ENCODE data around the gene YIPF1.
"Not testable (repeated sequence)": the region's sequence is repeated elsewhere in the genome, so short reads cannot be mapped to it uniquely, and the experiment has no call there.

YIPF1 gene

DNA sequence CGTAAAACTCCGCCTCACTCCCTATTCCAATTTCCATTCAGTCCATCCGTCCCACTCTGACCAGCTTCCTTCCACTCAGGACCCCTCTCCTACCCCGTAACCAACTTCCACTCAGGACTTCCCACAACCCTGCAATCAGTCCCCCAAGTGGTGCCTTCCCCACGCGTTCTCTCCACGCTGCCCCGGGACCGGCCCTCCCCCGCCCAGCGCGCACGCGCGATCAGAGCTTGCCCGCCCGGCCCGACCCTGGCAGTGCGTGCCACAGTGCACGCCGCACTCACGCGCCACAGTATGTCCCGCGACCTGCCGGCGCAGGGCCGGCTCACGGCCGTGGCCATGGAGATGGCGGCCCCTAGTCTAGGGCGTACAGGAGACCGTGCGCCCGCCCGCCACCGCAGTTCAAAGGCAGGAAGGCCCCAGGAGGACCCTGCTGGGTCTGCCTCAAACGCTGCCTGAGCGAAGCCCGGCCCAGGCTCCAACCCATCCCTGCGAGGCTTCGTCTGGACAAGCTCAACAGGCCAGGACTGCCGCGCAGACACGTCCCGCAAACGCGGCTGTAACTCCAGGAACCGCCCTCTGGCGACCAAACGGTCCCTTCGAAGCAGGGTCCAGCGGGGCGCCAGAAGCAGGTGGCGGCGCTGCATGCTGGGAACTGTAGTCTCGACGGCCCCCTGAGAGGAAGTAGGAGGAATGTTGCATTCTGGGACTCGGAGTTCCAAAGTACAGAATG is 51.5 kb downstream of the YIPF1 start, which contains the start of gene NDC1:
Gene NDC1, minus strand, starts transcription at position 373 of the 730 bp plus-strand sequence. Its CDS starts 35 bp downstream, at position 338.
- peaks cover 13% of the 10 kb centered on the region for H3K9me3 Mint-ChIP-seq
- peaks cover 21% of the 10 kb centered on the region for H3K4me1 Mint-ChIP-seq (ENCODE audit: low read depth)
- peak within 1 kb of the TSS; percentile 100 for H3K4me3 Mint-ChIP-seq
- H3K27ac Mint-ChIP-seq, result peak within 1 kb of the TSS; percentile 96
- no peaks in the 10 kb centered on the region for H3K27me3 Mint-ChIP-seq (ENCODE audit: low read depth)
- peaks cover 5% of the 10 kb centered on the region for H3K36me3 Mint-ChIP-seq (ENCODE audit: low read depth)

DNA sequence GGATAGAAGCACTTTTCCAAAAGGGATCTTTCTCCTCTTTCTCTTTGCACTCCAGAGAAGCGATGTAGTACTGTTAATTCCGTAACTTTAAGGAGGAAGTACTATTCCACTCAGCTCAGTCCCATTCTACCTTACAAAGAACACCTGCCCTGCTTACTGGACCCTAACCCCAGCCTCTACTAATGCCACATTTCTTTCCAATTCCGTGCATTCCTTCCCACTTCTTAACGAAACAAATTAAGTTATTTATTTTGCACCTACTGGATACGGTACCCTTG is 52.0 kb downstream of the YIPF1 start:
- Mint-ChIP-seq H3K9me3 (peaks cover 11% of the 10 kb centered on the region), H3K4me1 (ENCODE audit: low read depth) (peaks cover 21% of the 10 kb centered on the region)

DNA sequence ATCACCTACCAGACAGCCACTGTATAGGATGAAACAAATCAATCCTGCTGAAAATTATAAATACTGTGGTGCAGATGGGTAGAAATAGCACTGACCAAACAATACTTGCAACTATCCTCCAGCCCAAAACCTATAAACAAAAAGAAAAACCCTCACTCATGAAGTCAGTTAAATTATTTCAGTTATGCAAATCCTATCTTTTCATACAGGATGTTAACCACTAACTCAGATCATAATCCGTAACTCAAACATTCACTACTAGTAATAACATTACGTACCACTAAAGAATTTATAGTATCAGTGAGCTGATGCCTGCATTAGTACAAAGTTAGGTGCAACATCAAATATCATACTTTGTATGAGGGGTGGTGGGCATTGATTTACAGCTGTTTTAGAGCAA is 54.1 kb downstream of the YIPF1 start:
- Mint-ChIP-seq H3K4me3 (no peak overlapping the region), H3K36me3 (ENCODE audit: low read depth) (peaks cover 8% of the 10 kb centered on the region), H3K27me3 (ENCODE audit: low read depth) (no peaks in the 10 kb centered on the region), H3K27ac (no peak overlapping the region), H3K9me3 (no peaks in the 10 kb centered on the region), H3K4me1 (ENCODE audit: low read depth) (peaks cover 23% of the 10 kb centered on the region)

More for the DNA sequence above, 52.0 kb downstream of the YIPF1 start:
- Mint-ChIP-seq H3K27ac (peak overlapping the region; percentile 96), H3K4me3 (peak overlapping the region; percentile 100), H3K36me3 (ENCODE audit: low read depth) (peaks cover 5% of the 10 kb centered on the region), H3K27me3 (ENCODE audit: low read depth) (no peaks in the 10 kb centered on the region)

DNA sequence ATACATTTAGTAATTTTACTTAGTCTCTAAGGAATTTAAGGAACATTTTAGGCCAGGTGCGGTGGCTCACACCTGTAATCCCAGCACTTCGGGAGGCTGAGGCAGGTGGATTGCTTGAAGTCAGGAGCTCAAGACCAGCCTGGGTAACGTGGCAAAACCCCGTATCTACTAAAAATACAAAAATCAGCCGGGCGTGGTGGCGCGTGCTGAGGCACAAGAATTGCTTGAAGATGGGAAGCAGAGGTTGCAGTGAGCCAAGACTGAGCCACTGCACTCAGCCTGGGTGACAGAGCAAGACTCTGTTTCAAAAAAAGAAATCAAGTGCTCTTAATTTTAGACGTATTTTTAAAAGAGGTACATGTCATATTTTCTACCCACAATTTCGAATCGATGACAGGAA is 54.8 kb downstream of the YIPF1 start:
- Mint-ChIP-seq H3K9me3 (no peaks in the 10 kb centered on the region), H3K4me1 (ENCODE audit: low read depth) (peaks cover 23% of the 10 kb centered on the region), H3K27me3 (ENCODE audit: low read depth) (no peaks in the 10 kb centered on the region)

DNA sequence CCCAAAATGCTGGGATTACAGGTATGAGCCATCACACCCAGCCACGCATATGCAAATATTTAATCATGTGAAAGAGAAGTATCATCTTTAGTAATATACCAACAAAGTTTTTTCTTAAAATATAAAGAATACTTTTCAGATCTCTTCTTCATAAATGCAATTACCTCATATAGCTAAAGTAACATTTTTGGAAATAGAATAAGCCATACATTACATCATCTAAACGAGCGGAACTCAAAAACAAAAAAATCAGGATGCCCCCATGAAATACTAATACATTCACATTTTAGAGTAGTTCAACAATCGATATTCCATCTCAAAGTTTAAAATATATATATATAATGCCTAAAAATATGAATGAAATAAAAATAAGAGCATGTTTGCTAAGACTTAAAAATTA is 56.2 kb downstream of the YIPF1 start:
- H3K27me3 Mint-ChIP-seq (ENCODE audit: low read depth), result no peaks in the 10 kb centered on the region
- no peaks in the 10 kb centered on the region for H3K9me3 Mint-ChIP-seq
- H3K27ac Mint-ChIP-seq, result no peak overlapping the region
- H3K4me3 Mint-ChIP-seq, result no peak overlapping the region
- peaks cover 14% of the 10 kb centered on the region for H3K4me1 Mint-ChIP-seq (ENCODE audit: low read depth)
- H3K36me3 Mint-ChIP-seq (ENCODE audit: low read depth), result peaks cover 8% of the 10 kb centered on the region

More for the DNA sequence above, 54.8 kb downstream of the YIPF1 start:
- H3K27ac Mint-ChIP-seq, result no peak overlapping the region
- no peak overlapping the region for H3K4me3 Mint-ChIP-seq
- H3K36me3 Mint-ChIP-seq (ENCODE audit: low read depth), result peaks cover 8% of the 10 kb centered on the region

DNA sequence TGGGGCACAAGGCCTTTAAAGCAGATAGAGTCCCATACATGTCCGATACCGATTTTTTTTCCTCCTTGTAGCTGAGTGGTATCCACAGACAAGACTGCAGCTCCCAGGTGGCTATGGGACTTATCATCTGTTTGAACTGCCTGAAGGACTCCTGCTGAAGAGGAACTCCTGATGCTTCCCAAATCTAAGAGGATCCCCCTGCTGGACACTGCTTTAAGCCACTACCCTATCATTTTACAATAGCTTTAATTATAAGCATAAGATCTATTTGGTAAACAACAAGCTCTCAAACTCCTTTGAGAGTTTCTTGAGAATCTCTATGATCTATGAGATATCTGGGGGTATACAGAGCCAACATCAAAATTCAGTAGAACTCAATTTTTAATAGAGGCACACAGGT is 63.2 kb downstream of the YIPF1 start:
- Mint-ChIP-seq H3K4me1 (ENCODE audit: low read depth) (peaks cover 3% of the 10 kb centered on the region), H3K9me3 (no peaks in the 10 kb centered on the region), H3K36me3 (ENCODE audit: low read depth) (peaks cover 8% of the 10 kb centered on the region), H3K27me3 (ENCODE audit: low read depth) (no peaks in the 10 kb centered on the region), H3K4me3 (no peak overlapping the region), H3K27ac (no peak overlapping the region)

DNA sequence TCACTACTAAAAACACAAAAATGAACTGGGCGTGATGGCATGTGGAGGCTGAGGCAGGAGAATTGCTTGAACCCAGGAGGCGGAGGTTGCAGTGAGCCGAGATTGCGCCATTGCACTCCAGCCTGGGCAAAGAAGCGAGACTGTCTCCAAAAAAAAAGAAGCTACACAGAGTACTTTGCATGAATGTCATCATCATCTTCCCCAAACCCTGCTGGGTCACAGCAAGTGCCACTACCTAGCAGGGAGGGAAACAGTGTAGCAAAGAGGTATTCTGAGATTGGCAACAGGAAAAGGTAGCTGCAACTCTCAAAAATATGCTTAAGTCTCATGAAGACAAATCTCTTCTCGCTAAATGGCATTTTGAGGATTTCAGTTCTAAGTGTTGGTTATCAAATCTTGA is 64.3 kb downstream of the YIPF1 start:
- peaks cover 3% of the 10 kb centered on the region for H3K4me1 Mint-ChIP-seq (ENCODE audit: low read depth)
- H3K36me3 Mint-ChIP-seq (ENCODE audit: low read depth), result peaks cover 8% of the 10 kb centered on the region
- no peak overlapping the region for H3K27ac Mint-ChIP-seq
- H3K9me3 Mint-ChIP-seq, result no peaks in the 10 kb centered on the region
- H3K27me3 Mint-ChIP-seq (ENCODE audit: low read depth), result no peaks in the 10 kb centered on the region
- no peak overlapping the region for H3K4me3 Mint-ChIP-seq

DNA sequence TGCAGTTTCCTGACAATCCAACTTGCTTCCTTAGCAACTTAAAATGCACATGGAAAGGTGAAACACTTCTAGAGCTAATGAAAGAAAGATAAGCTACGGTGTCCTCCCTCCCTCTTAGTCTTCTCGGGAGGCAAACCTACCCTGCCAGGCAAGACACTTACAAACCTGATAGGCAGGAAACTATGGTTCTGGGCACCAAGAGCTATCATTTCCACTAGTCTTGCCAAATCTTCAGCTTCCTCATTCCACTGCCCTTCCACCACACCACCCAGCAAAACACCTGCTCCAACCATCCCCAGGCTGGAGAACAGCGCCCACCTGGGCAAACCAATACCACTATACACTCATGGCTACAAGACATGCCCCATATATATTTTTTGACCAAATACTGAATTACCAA is 66.7 kb downstream of the YIPF1 start:
- Mint-ChIP-seq H3K27ac (no peak overlapping the region), H3K4me1 (ENCODE audit: low read depth) (peaks cover 6% of the 10 kb centered on the region), H3K4me3 (no peak overlapping the region), H3K9me3 (no peaks in the 10 kb centered on the region), H3K36me3 (ENCODE audit: low read depth) (peaks cover 23% of the 10 kb centered on the region), H3K27me3 (ENCODE audit: low read depth) (no peaks in the 10 kb centered on the region)

DNA sequence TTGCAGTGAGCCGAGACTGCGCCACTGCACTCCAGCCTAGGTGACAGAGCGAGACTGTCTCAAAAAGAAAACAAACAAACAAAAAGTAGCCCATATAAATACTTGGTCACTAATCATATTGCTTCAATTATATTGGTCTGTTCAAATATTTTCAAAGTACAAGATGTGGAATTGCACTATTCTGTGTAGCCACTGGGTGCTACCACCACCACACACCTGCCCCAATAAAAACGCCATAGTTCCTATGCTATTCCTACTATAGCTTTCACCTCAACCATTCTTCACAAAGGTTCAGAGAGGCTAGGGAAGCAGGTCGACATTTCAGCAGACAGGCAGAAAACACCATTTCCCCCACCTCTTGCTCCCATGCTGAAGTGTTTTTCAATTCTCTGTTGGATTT is 68.2 kb downstream of the YIPF1 start:
- no peak overlapping the region for H3K27ac Mint-ChIP-seq
- no peaks in the 10 kb centered on the region for H3K9me3 Mint-ChIP-seq
- peaks cover 32% of the 10 kb centered on the region for H3K36me3 Mint-ChIP-seq (ENCODE audit: low read depth)
- H3K27me3 Mint-ChIP-seq (ENCODE audit: low read depth), result no peaks in the 10 kb centered on the region
- H3K4me3 Mint-ChIP-seq, result no peak overlapping the region
- peaks cover 6% of the 10 kb centered on the region for H3K4me1 Mint-ChIP-seq (ENCODE audit: low read depth)

DNA sequence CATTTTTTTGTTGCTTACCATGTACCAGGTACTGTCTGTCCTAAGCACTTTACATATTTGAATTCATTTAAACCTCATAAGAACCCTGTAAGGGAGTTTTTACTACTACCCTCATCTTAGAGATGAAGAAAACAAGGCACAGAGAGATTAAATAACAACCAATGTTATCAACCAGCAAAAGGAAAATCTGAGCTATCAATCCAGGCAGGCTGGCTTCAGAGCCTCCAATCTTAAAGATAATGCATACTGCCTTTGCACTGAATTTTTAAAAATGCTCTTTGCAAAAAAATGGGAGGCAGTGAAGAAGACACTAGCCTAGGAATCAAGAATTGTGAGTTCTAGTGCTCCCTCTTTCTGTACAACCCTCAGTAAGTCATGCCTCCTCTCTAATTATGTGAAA is 70.2 kb downstream of the YIPF1 start:
- Mint-ChIP-seq H3K27ac (no peak overlapping the region), H3K36me3 (ENCODE audit: low read depth) (peaks cover 45% of the 10 kb centered on the region), H3K4me3 (no peak overlapping the region), H3K27me3 (ENCODE audit: low read depth) (no peaks in the 10 kb centered on the region), H3K4me1 (ENCODE audit: low read depth) (peaks cover 12% of the 10 kb centered on the region), H3K9me3 (no peaks in the 10 kb centered on the region)

DNA sequence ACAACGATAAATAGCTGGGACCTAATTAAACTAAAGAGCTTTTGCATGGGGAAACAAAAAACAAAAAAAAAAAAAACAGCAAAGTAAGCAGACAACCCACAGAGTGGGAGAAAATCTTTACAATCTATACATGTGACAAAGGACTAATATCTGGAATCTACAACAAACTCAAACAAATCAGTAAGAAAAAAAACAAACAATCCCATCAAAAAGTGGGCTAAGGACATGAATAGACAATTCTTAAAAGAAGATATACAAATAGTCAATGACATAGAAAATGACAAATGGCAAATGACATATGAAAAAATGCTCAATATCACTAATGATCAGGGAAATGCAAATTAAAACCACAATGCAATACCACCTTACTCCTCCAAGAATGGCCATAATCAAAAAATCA is 73.0 kb downstream of the YIPF1 start:
- H3K27me3 Mint-ChIP-seq (ENCODE audit: low read depth); H3K27ac Mint-ChIP-seq; H3K9me3 Mint-ChIP-seq; H3K4me3 Mint-ChIP-seq: not testable (repeated sequence)
- peaks cover 63% of the 10 kb centered on the region for H3K36me3 Mint-ChIP-seq (ENCODE audit: low read depth)
- H3K4me1 Mint-ChIP-seq (ENCODE audit: low read depth), result peaks cover 13% of the 10 kb centered on the region

DNA sequence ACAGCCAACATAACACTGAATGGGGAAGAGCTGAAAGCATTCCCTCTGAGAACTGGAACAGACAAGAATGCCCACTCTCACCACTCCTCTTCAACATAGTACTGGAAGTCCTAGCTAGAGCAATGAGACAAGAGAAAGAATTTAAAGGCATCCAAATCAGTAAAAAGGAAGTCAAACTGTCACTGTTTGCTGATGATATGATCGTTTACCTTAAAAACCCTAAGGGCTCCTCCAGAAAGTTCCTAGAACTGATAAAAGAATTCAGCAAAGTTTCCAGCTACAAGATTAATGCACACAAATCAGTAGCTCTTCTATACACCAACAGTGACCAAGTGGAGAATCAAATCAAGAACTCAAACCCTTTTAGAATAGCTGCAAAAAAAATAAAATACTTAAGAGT is 74.1 kb downstream of the YIPF1 start:
- H3K9me3 Mint-ChIP-seq; H3K27ac Mint-ChIP-seq; H3K27me3 Mint-ChIP-seq (ENCODE audit: low read depth); H3K4me3 Mint-ChIP-seq: not testable (repeated sequence)
- Mint-ChIP-seq H3K4me1 (ENCODE audit: low read depth) (peaks cover 13% of the 10 kb centered on the region), H3K36me3 (ENCODE audit: low read depth) (peaks cover 69% of the 10 kb centered on the region)

DNA sequence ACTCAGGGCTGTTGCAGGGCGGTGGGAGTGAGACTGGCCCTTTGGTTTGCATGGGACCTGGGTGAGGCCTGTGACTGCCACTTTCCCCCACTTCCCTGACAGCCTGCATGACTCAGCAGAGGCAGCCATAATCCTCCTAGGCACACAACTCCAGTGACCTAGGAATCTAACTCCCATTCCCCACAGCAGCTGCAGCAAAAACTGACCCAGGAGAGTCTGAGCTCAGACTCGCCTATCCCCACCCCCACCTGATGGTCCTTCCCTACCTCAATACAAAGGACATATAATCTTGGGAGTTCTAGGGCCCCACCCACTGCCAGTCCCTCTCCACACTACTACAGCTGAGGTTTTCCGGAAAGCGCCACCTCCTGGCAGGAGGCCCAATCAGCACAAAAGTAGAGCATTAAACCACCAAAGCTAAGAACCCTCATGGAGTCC is 78.2 kb downstream of the YIPF1 start:
- H3K36me3 Mint-ChIP-seq (ENCODE audit: low read depth), result peaks cover 52% of the 10 kb centered on the region
- no peaks in the 10 kb centered on the region for H3K9me3 Mint-ChIP-seq
- H3K27me3 Mint-ChIP-seq (ENCODE audit: low read depth), result no peaks in the 10 kb centered on the region
- no peak overlapping the region for H3K27ac Mint-ChIP-seq
- H3K4me1 Mint-ChIP-seq (ENCODE audit: low read depth), result peaks cover 13% of the 10 kb centered on the region
- H3K4me3 Mint-ChIP-seq, result no peak overlapping the region

DNA sequence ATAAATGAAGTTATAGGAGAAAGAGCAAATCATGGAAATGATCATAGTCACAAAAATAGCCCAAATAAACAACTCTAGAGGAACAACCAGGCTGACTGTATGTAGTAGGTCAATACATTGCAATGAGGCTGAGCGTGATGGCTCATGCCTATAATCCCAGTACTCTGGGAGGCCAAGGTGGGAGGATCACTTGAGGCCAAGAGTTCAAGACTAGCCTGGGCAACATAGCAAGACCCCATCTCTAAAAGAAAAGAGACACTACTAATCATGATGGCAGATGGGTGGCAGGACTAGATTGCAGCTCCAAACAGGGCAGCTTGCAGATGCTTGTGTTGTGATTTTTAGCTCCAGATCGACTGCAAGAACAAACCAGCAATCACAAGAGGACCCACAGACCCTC is 79.1 kb downstream of the YIPF1 start:
- Mint-ChIP-seq H3K9me3 (no peaks in the 10 kb centered on the region), H3K27me3 (ENCODE audit: low read depth) (no peaks in the 10 kb centered on the region), H3K36me3 (ENCODE audit: low read depth) (peaks cover 44% of the 10 kb centered on the region), H3K27ac (no peak overlapping the region), H3K4me3 (no peak overlapping the region), H3K4me1 (ENCODE audit: low read depth) (peaks cover 13% of the 10 kb centered on the region)

DNA sequence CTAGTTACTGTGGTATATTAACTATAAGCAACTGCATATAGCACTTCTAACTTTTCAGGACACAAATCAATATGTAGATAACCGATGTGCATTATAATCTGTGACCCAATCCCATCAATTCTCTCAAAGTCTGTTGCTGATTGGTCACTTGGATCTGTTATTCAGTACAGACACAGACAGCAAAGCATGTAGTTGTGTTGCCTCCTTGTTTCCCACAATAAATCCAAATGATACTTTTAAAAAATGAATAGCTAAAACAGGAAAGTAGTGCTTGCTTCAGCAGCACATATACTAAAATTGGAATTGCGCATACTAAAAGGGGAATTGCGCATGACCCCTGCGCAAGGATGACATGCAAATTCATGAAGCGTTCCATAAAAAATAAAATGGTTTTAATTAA is 79.6 kb downstream of the YIPF1 start:
- peaks cover 10% of the 10 kb centered on the region for H3K4me1 Mint-ChIP-seq (ENCODE audit: low read depth)
- no peaks in the 10 kb centered on the region for H3K27me3 Mint-ChIP-seq (ENCODE audit: low read depth)
- no peaks in the 10 kb centered on the region for H3K9me3 Mint-ChIP-seq
- H3K27ac Mint-ChIP-seq, result no peak overlapping the region
- peaks cover 42% of the 10 kb centered on the region for H3K36me3 Mint-ChIP-seq (ENCODE audit: low read depth)
- no peak overlapping the region for H3K4me3 Mint-ChIP-seq

DNA sequence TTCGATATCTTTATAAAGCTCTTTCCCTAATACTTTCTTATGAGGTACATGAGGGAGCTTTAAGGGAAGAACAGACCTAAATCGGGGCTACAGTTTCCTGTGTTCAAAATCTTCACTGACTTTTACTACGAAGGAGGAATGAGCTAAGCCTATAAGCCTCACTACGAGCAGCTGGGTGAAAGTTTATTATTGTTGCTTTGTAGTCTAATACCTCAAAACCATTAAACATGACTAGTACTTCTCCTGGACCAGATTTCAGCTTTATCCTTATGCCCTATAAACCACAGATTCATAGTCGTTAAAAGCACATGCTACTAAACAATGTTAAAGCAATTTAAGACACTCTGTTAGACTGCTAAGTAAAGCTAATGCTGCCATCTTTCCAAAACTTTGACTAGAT is 81.7 kb downstream of the YIPF1 start:
- Mint-ChIP-seq H3K27me3 (ENCODE audit: low read depth) (no peaks in the 10 kb centered on the region), H3K4me1 (ENCODE audit: low read depth) (peaks cover 5% of the 10 kb centered on the region), H3K4me3 (no peak overlapping the region), H3K36me3 (ENCODE audit: low read depth) (peaks cover 36% of the 10 kb centered on the region), H3K9me3 (no peaks in the 10 kb centered on the region), H3K27ac (no peak overlapping the region)

Data from T-helper 1 cell treated with Interleukin-12 subunit alpha and Interleukin-12 subunit beta and Interleukin-4 antibody, amounts not matched to agents 30 μg/mL and 1 μg/mL, for 36 hours (primary cell).